Measurements from ENCODE around the gene MED13L.
"Not testable (repeated sequence)": the region's sequence is repeated elsewhere in the genome, so short reads cannot be mapped to it uniquely, and the experiment has no call there.

The MED13L gene

DNA sequence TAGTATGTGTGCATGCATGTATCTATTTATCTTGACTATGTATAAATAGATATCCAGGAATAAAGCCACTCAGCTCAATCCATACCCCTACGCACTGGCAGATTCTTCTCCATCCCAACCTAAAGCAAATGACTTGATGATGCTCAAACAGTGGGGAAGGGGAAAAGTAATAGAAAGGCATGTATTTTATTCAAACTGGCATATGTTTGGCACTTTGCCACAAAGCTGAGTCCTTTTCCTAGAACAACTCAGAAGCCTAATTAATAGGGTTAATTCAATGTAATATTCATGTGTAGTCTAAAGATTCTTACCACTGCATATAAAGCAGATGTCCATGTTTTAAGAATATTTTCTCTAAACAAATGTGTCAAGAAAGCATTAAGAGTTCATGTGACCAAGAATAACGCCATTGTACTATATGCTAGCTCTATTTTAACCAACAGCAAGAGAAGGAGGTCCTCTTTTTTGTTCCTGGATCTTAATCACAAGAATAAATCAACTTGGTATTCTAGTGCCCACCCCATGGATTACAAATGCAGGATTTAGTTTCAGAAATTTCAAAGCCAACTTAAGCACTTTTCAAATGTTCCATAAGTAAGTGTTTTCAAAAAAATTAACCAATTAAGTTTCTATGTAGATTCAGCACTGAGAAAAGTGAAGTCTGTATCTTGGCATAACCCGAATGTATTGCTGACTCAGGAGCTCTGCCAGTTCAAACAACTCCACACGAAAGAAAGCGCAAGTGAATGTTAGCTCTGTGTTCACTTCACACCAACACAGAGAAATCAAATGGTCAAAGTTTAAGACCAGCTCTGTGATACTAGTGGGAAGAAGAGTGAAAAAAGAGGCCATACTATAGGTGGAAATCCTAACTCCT lies 233.6 kb downstream of the MED13L start:
- DNase-seq, result no peak

DNA sequence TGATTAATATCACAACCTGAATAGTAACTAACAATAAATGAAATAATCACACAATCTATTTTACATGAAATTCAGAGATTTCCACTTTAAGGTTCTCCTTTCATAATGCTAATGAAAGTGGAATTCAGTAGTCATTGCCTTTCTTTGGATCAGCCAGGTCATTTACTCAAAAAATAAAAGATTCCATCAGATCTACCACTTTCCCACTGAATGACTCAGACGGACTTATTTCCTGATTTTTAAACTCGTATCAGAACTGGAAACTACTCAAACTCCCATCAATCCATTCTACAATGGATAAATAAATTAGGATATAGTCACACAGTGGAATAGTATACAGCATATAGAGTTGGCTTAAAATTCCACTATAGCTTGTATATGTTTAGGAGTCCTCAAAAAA lies 237.1 kb downstream of the MED13L start:
- no peak for DNase-seq

DNA sequence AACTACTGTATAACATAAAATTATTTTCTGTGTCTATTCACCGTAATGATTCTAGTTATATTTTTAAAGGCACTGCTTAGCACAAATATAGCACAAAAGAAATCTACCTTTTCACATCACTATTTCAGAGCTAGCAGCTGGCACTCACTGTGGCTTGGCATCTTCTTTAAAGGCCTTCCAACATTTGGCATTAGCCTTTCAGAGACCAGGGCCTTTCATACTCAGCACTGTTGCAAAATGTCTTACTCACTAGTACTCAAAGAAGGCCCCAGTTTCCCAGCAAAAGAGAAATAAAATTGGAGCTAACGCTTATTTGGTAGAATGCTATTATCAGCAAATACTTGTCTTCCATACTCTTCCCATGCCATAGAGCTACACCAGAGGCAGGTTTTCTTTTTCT lies 238.4 kb downstream of the MED13L start:
- DNase-seq, result no peak

DNA sequence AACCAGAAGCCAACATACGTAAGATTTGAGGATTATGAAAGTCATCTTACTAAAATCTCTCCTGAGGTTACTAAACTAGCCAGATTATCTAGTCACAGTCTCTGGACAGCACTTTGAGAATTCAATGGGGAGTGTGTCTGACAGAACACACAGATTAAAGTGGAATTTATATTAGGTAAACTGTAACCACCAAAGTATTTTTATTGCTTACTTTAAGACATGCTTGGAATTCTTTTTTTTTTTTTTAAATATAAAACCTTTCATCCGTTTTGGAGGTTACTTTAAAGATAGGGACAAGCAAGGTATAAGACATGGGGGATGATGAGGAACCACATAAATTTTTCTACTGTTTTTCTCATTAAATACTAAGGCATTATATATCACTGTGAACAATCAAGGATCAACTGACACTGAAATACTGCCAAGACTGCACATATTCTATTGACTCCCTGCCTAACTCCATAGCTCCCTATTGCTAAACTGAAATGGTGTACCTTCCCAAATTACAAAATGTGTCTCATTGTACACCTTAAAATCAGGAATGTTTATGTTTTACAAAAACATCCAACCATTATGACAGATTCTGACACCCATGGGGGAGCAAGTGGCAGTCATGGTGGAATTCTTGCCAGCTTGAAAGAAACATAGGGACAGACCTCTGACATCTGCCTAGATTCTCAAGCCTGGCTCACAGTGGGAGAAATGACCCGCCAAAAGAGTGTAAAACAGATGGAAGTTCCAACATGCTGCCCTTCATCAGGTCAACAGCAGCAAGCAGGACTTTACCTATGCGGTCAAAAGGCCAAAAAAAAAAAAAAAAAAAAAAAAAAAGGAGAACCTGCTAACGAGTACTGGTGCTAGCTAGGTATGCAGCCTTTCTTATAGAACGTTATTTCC lies 239.3 kb downstream of the MED13L start:
- no peak for DNase-seq

DNA sequence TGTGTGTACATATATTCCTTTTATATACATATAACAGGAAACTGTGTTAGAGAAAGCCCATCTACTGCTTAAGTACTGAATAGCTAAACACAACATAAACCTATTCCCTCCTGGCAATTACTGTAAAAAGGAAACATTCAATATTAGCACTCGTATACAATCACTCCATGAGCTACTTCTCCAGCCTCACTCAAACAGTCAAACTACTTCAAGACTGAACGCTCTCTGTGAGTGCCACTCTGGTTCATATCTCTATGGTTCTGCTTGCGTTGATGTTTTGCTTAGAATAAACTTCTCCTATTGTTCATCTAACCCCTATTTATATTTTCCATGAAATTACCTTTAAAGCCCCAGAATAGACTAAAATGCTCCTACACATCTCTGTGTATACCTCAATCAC lies 243.7 kb downstream of the MED13L start:
- no peak for DNase-seq

DNA sequence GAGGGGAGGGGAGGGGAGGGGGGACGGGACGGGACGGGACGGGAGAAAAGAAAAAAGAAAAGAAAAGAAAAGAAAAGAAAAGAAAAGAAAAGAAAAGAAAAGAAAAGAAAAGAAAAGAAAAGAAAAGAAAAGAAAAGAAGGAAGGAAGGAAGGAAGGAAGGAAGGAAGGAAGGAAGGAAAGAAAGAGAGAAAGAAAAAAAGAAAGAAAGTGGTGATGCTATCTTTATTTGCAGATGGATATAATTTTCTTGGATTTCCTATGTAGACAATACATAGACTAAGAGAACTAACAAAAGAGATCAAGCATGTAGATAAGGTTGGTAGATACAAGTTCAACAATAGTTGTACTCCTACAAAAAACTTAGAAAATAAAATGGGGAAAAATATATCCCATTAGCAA lies 245.9 kb downstream of the MED13L start:
- not testable (repeated sequence) for DNase-seq

DNA sequence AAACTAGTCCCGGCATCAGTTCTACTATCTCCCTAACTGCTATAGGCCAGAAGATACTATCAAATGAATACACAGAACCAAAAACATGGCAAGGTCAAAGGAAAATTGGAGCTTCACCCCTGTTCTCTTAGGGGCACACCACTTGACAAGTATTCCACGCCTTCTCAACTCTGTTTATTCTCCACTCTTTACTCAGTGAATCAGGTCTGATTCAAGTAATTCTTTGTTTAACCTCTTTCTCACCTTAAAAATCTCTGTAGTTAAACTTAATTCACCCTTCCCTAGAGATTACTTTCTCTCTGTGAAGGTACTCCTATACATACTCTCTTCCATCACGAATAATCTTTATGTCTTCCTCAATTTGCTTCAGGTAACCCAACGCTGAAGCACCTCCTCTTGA lies 248.9 kb downstream of the MED13L start:
- DNase-seq, result no peak

DNA sequence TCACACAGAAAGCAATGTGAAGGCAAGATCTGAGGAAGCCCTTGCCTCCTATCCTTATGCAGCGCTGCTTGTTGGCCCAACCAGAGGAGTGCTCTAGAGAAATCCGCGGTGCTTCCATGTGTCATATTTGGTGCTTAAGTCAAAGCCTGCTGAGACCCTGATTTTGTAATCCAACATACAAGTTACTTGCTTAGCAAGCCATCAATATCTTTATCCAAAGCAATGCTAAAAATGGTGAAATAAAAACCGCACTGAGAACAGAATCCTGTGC lies 250.0 kb downstream of the MED13L start:
- DNase-seq, result no peak

DNA sequence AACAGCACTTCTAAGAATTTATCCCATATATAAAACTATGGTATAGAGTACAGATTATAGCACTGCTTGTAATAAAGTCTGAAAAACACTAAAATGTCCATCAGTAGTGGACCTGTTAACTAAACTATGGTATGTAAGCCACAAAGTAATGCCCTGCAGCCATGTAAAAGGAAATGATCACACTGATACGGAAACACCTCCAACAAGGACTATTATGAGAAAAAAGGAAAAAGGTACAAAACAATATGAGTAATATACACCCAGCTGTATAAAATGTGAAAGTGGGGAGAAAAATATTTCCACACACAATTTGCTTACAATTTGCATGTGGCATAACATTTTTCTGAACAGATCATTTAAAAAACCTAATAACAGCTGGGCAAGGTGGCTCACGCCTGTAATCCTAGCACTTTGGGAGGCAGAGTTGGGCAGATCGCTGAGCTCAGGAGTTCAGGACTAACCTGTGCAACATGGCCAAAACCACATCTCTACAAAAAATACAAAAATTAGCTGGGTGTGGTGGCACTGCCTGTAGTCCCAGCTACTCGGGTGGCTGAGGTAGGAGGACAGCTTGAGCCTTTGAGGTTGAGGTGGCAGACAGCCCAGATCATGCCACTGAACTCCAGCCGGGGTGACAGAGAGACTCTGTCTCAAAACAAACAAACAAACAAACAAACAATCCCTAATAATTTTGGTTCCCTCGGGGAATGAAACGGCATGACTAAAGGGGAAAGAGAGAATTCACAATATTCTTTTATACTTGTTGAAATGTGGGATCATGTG lies 250.5 kb downstream of the MED13L start:
- DNase-seq, result no peak

DNA sequence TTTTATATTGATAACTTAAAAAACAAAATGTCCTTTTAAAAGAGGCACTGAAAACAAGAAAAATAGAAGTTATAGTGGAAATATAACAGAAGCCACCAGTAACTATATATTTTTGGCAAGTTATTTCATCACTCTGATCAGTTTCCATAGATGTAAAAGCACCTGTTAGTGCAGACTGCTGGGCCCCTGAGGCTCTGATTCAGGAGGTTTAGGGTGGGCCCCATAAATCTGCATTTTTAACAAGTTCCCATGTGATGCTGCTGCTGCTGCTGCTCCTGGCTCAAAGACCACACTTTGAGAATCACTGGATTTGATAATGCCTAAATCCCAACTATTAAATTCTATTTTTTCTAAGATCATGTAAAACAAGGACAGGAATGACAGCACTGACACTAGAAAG lies 251.1 kb downstream of the MED13L start:
- no peak for DNase-seq

DNA sequence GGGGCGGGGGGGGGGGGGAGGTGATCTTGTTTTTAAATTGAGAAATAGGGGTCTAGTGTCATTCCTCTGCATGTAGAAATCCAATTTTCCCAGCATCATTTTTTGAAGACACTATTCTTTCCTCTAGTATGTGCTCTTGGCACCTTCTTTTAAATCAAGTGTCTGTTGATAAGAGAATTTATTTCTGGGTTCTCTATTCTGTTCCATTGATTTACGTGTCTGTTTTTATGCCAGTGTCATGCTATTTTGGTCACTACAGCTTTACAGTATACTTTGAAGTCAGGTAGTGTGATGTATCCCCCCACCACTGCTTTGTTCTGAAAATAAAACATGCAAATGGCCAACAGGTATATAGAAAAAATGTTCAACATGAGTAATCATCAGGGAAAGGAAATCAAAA lies 252.7 kb downstream of the MED13L start:
- no peak for DNase-seq

DNA sequence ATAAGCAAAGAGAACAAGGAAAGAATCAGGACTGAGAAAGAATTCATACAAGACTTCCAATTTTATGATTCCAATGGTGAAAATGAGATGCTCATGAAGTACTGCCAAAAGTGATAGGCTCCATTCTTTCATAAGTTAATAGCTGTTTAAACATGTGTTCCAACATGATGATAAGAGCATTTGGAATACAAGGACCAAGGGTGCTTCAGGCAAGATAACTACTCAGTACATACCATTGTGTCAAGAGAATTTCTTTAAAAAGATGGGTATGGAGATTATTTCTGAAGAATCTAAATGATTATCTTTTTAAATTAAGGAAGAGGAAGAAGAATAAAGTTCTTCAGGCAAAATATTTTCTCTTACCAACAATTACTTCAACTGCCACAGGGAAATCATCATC lies 258.1 kb downstream of the MED13L start:
- DNase-seq, result no peak

DNA sequence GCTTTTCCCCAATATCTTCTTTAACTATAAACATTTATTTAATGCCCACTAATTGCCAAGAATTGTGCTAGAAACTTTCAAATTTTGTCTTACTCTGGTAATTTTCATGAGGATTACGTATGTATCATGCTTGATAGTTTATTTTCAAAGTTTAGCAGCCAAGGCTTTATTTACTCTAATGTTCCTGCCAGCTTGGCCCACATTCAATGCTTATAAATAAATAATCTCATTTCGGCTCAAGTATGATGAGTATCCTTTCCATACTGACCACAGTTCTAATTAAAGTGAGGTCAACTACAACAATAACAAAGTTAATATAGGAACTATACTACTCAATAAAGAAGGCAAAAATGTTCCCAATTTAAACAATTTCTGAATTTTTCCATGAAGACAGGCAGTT lies 259.2 kb downstream of the MED13L start:
- DNase-seq, result no peak

DNA sequence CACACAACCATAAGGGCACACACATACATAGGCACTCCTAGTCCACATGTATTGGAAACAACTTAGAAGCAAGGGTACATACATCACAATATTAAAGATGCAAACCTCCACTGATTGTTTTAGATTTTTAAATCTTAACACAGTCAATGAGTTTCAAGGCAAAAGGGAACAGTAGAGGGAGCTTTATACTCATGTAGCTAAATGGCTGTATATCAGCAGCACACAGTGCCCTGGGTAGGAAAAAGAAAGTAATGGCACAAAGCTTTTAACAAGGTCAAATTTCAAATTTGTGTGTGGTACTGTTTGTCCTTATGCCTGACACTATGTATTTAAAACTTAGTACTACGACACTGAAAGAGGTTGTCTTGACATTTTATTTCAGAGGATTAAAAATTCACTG lies 262.0 kb downstream of the MED13L start:
- DNase-seq, result no peak

DNA sequence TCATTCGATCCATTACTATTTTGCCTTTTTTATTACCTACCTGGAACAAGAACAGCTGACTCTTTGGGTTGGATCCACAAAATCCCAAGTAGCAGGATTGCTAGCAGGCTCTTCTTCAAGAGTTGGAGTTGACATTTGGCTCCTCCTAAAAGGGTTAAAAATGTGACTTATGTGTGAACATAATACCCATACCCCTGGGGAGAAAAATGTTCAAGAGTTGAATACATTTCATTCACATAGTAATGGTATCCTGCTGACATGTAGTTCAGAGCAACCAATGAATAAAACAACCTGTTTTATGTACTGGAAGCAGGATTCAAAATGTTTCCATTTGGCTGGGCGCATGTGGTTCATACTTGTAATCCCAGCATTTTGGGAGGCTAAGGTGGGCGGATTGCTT lies 264.7 kb downstream of the MED13L start:
- no peak for DNase-seq

DNA sequence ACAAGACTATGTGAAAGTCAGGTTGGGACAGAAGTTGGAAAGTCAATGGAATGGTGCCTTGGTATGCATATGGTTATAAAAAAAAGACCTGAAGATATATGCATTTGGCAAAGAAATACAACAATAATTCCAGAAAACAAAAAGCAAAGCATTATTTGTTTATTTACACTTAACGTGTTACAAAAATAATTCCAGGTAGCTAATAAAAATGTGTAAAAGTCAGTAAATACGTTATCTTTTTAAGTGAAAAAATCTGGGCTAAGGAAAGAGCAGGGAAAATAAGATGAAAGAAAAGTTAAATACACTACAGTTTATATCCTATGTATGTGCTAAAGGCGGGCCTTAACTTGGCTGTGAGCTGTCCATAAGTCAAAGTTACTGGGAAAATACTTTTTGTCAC lies 266.3 kb downstream of the MED13L start:
- DNase-seq, result no peak

DNA sequence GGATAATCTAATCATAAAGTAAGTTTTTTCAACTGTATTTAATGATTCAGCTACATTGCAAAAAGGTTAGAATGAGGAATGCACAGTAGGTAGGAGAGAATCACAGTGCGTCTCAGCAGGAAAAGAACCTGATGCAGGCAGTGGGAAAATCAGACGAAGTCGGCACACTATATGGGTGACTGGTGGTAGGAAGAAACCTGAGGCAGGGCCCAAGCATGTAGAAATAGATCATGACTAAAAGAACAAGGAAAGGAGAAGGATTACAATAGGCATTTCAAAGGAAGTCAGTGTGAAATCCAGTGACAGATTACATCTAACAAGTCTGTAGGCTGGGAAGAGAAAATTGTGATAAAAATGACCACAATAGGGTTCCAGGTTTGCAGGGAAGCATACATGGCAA lies 267.0 kb downstream of the MED13L start:
- no peak for DNase-seq

DNA sequence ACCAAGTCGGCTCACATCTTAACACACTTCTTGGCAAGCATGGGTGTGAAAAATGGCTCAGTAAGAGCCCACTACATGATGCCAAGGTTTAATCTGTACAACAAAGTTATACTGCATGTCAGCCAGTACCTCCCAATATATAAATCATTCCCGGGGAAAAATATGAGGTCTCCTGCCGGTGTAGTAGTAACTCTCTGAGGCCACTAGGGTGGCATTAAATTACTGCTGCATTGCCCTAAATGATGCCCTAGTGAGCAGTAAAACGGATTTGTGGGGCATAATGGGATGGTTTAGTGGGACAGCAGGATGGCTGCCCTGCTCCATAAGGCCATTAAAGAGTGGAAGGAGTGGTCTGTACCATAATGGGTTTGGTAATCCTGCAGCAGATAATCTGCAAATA lies 267.7 kb downstream of the MED13L start:
- no peak for DNase-seq

DNA sequence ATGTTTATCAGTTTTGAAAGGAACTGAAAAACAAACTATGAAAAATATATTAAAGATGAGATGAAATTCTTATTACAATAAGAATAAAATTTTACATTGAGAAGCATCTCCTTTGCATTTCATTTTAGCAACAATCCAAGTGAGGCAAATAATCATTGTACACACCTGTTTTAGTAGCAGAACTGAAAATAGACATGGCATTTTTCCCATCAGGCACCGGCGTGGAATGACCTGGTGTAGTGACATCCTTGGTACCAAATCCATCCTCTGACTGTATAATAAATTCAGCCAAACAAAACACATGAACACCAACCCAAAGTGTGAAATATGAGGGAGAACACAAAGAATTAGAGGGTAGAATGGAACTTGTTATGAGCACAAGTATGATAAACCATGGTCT lies 271.4 kb downstream of the MED13L start:
- DNase-seq, result no peak

DNA sequence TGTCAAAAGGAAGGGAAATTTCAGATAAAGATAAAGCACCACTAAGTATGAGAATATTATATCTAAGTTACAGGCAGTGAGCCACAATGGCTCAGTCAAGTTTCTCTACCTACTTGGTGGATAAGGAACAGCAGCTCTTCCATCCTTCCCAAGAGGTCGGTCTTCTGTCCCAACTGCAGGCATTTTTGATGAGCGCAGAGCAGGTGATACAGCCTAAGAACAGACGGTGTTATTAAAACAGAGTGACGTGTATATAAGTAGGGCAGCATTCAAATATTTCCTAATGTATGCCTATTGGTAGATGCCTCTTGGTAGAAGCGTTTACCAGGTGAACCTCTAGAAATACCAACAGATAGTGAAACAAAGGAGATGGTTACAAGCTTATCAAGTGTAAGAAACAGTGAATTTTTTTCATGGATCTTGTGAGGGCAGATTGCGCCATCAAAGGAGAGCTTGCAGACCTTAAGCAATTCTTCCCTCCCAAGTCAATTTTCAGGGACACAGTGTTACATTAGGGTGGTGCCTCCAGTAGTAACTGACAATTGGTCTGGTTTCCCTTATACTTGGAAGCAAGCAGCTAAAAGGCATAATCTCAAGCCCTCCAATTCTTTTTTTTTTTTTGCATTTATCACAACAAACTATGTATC lies 274.5 kb downstream of the MED13L start:
- no peak for DNase-seq

DNA sequence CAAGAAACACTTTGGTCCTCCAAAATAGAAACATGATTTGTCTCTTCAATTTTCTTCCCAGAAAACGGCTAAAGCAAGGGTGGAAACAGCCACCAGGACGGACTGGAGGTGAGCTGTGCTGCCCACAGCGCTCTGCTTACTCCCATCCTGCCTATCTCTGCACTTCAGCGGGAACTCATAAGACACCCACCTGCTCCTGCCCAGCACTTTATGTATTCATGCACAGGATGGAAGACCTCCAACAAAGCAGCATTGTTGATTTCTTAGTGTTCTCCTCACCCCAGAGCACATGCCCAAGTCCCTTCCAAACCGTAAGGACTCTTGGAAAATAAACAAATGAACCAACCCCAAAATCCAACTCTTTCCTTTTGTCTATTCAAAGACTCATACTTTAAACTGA lies 277.2 kb downstream of the MED13L start:
- no peak for DNase-seq

DNA sequence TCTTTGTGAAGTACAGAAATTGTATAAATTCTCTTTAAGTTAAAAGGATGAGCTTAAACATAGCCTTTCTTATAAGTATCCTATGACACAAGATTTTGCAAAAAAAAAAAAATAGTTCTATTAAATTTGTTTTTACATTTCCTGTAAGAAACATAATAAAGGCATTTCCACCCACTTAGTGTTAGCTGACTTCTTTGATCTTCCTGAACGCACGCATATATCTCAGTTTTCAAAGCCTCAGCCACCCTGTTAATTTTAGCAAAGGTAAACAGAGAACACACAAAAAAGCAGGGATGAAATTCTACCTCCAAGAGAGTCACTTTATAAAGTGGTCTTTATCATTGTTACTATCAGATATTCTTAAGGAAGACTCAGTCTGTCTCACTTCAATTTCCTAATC lies 277.9 kb downstream of the MED13L start:
- no peak for DNase-seq
